HG02642 (cell line): ENCODE results near the gene TLCD3A.
"Not testable (repeated sequence)": the region's sequence is repeated elsewhere in the genome, so short reads cannot be mapped to it uniquely, and the experiment has no call there.

Experiments used
- ATAC-seq: cut with Tn5 transposase; IDR thresholded peaks from one replicate; pipeline ENCODE4 v1.9.1; 2021; ENCODE audit warnings: mild to moderate bottlenecking; ENCODE audit not compliant: unreplicated experiment, poor library complexity

TLCD3A gene

GRCh38 chr17:781805-782731 lies 49.7 kb downstream of the TLCD3A start, which contains the start of the genes GLOD4 and MRM3:
Gene GLOD4 (minus strand): TSS chr17:782280. CDS start chr17:782255, 25 bp downstream.
Gene MRM3 (plus strand): TSS chr17:782353. CDS start chr17:782379, 26 bp downstream.
- peak; percentile 91 for ATAC-seq

- no peak for ATAC-seq
Measured at GRCh38 chr17:784143-784542, 51.7 kb downstream of the TLCD3A start.

- ATAC-seq, result not testable (repeated sequence)
Measured at GRCh38 chr17:785901-786300, 53.5 kb downstream of the TLCD3A start.

- ATAC-seq, result no peak
Measured at GRCh38 chr17:787641-788221, 55.3 kb downstream of the TLCD3A start.

GRCh38 chr17:788551-788950 lies 56.2 kb downstream of the TLCD3A start:
- ATAC-seq, result no peak

GRCh38 chr17:789160-789840 lies 56.9 kb downstream of the TLCD3A start:
- no peak for ATAC-seq

- ATAC-seq, result not testable (repeated sequence)
Measured at GRCh38 chr17:789931-790873, 57.8 kb downstream of the TLCD3A start.

- not testable (repeated sequence) for ATAC-seq
Measured at GRCh38 chr17:790874-791247, 58.5 kb downstream of the TLCD3A start.

GRCh38 chr17:791829-792228 lies 59.4 kb downstream of the TLCD3A start:
- ATAC-seq, result no peak

- ATAC-seq, result no peak
Measured at GRCh38 chr17:792277-792676, 59.9 kb downstream of the TLCD3A start.
